PC-3 (cell line): ENCODE measurements around the gene NACC1. TPM values are rescaled to one million over a fixed set of nuclear protein-coding genes. Genes with fewer than 3 reads are reported as not detected.

Experiments
- ATAC-seq: fragments of 200-7000 bp; cut with Tn5 transposase; 2 replicates; pipeline ENCODE4 v1.9.1; 2020; ENCODE audit warnings: mild to moderate bottlenecking, moderate library complexity
- BruUV-seq: library from RNA; stranded (reverse); fragments of 400-500 nt; replicated peaks from 2 replicates; lab custom pipeline; 2021; lab: Mats Ljungman, UMichigan
- CTCF ChIA-PET: fragments of 300-600 bp; sonication (Branson Sonifier 250); formaldehyde crosslinking; loops from one replicate; lab custom pipeline; 2022; ENCODE audit warnings: antibody characterized with exemption; lab: Charles Lee
- POLR2A ChIA-PET: fragments of 300-600 bp; sonication (Branson Sonifier 250); formaldehyde crosslinking; loops from one replicate; lab custom pipeline; 2022; ENCODE audit warnings: antibody characterized with exemption; ENCODE audit not compliant: unreplicated experiment; lab: Charles Lee
- DNase-seq: peaks from one replicate; pipeline ENCODE4 v3.0.0-alpha.2; 2015
- H2AFZ ChIP-seq: fragments of 300-600 bp; sonication (generic); 2 replicates; pipeline ENCODE4 v1.6.0; 2016; ENCODE audit warnings: antibody characterized with exemption, low read length
- H3F3A ChIP-seq: fragments of 300-600 bp; sonication (generic); one replicate; pipeline ENCODE4 v1.6.0; 2017; ENCODE audit warnings: antibody characterized with exemption, low read length, control low read depth, mild to moderate bottlenecking; ENCODE audit not compliant: unreplicated experiment
- H3K27ac ChIP-seq: fragments of 300-600 bp; sonication (generic); 2 replicates; pipeline ENCODE4 v1.5.1; 2016; ENCODE audit warnings: mild to moderate bottlenecking, low read length
- H3K27me3 ChIP-seq: fragments of 300-600 bp; sonication (generic); 2 replicates; pipeline ENCODE4 v1.6.1; 2016; ENCODE audit warnings: low read length, mixed read lengths
- H3K36me3 ChIP-seq: fragments of 300-600 bp; sonication (generic); 2 replicates; pipeline ENCODE4 v1.6.1; 2016; ENCODE audit warnings: low read depth, mixed run types, low read length, mixed read lengths
- H3K4me1 ChIP-seq: fragments of 300-600 bp; sonication (generic); 2 replicates; pipeline ENCODE4 v1.5.1; 2016; ENCODE audit warnings: low read length; ENCODE audit not compliant: insufficient read depth
- H3K4me2 ChIP-seq: fragments of 300-600 bp; sonication (generic); 2 replicates; pipeline ENCODE4 v1.6.0; 2016; ENCODE audit warnings: low read length
- H3K4me3 ChIP-seq: fragments of 300-600 bp; sonication (generic); 2 replicates; pipeline ENCODE4 v1.5.1; 2016; ENCODE audit warnings: mild to moderate bottlenecking, low read length, mixed read lengths
- H3K79me2 ChIP-seq: fragments of 300-600 bp; sonication (generic); 2 replicates; pipeline ENCODE4 v1.6.1; 2017; ENCODE audit warnings: low read length, mixed read lengths
- H3K9ac ChIP-seq: fragments of 300-600 bp; sonication (generic); 2 replicates; pipeline ENCODE4 v1.6.0; 2016; ENCODE audit warnings: mild to moderate bottlenecking, low read length
- H3K9me2 ChIP-seq: fragments of 300-600 bp; sonication (generic); replicated peaks from 2 replicates; pipeline ENCODE4 v1.6.1; 2016; ENCODE audit warnings: mixed run types, low read length, mixed read lengths
- H3K9me3 ChIP-seq: fragments of 300-600 bp; sonication (generic); 2 replicates; pipeline ENCODE4 v1.6.1; 2016; ENCODE audit warnings: low read length, mixed read lengths
- H4K20me1 ChIP-seq: fragments of 300-600 bp; sonication (generic); 2 replicates; pipeline ENCODE4 v1.6.1; 2016; ENCODE audit warnings: low read length, mixed read lengths
- CTCF ChIP-seq: fragments of 300-600 bp; sonication (generic); conservative IDR thresholded peaks from 2 replicates; pipeline ENCODE4 v1.5.1; 2017; ENCODE audit warnings: antibody characterized with exemption, low read depth, mild to moderate bottlenecking, low read length
- EZH2 ChIP-seq: fragments of 300-600 bp; sonication (generic); IDR thresholded peaks from one replicate; pipeline ENCODE4 v1.6.1; 2017; ENCODE audit warnings: antibody characterized with exemption, mild to moderate bottlenecking, low read length; ENCODE audit not compliant: unreplicated experiment
- EZH2phosphoT487 ChIP-seq: fragments of 300-600 bp; sonication (generic); IDR thresholded peaks from 2 replicates; pipeline ENCODE4 v1.6.1; 2018; ENCODE audit warnings: mild to moderate bottlenecking, antibody characterized with exemption, low read length, borderline replicate concordance
- intact Hi-C: fragments of 100-400 bp; cut with micrococcal nuclease; formaldehyde crosslinking; loops from 2 replicates; pipeline ENCODE4 v1.9.0; 2023
- total RNA-seq: library from RNA; depleted of rRNA; stranded (reverse); fragments of >200 nt; gene quantifications from 2 replicates; pipeline ENCODE4 v1.2.3, GENCODE V29; 2014

Gene NACC1
- total RNA-seq, 1 experiment from 2014 or later: 266 TPM

- ATAC-seq (no peak), DNase-seq (no peak)
- H3K27me3 ChIP-seq: no peaks in the 10 kb centered on the region
- CTCF ChIA-PET: no interaction called here
- H3K27ac ChIP-seq: peak overlapping the region; percentile 43
- BruUV-seq: no TSS peak
- no peak overlapping the region for H3K4me2 ChIP-seq
- peaks cover 70% of the 10 kb centered on the region for H3K4me1 ChIP-seq
- H3K79me2 ChIP-seq: peaks cover 23% of the 10 kb centered on the region
- POLR2A ChIA-PET: no interaction called here
- no peaks in the 10 kb centered on the region for H3K9me3 ChIP-seq
- TF ChIP-seq CTCF (no peak), EZH2phosphoT487 (no peak), EZH2 (no peak)
- intact Hi-C loops: no loop called here
- no peak overlapping the region for H2AFZ ChIP-seq
- no peak overlapping the region for H3K4me3 ChIP-seq
- H3K9me2 ChIP-seq: no peaks in the 10 kb centered on the region
- no peaks in the 10 kb centered on the region for H3K36me3 ChIP-seq
- H3F3A ChIP-seq: no peaks in the 10 kb centered on the region
- H3K9ac ChIP-seq: no peak overlapping the region
- H4K20me1 ChIP-seq: no peaks in the 10 kb centered on the region
Observed at GRCh38 chr19:13171146-13171545, 53.1 kb downstream of the NACC1 start.

- Histone ChIP-seq H3K4me2 (peak overlapping the region; percentile 53), H3K79me2 (peaks cover 19% of the 10 kb centered on the region), H3K4me1 (peaks cover 64% of the 10 kb centered on the region), H3K9ac (peak overlapping the region; percentile 60), H4K20me1 (no peaks in the 10 kb centered on the region), H3K9me3 (no peaks in the 10 kb centered on the region), H3K27me3 (no peaks in the 10 kb centered on the region), H3K36me3 (no peaks in the 10 kb centered on the region), H3F3A (no peaks in the 10 kb centered on the region), H3K9me2 (no peaks in the 10 kb centered on the region), H2AFZ (peak overlapping the region; percentile 27; the same call in 1 of the 2 replicates), H3K4me3 (no peak overlapping the region), H3K27ac (peak overlapping the region; percentile 79)
- 0 out of 2 replicates have a peak, but pooled peaks have one; percentile 1 for ATAC-seq
- POLR2A ChIA-PET: no interaction called here
- intact Hi-C loops: no loop called here
- no peak for TF ChIP-seq EZH2
- TF ChIP-seq EZH2phosphoT487: no peak
- TF ChIP-seq CTCF: no peak
- no TSS peak for BruUV-seq
- peak; percentile 98 for DNase-seq
- CTCF ChIA-PET: no interaction called here
Observed at GRCh38 chr19:13172346-13173138, 54.5 kb downstream of the NACC1 start.

- H4K20me1 ChIP-seq: no peaks in the 10 kb centered on the region
- no peaks in the 10 kb centered on the region for H3K36me3 ChIP-seq
- TF ChIP-seq EZH2 (no peak), CTCF (no peak), EZH2phosphoT487 (no peak)
- peaks cover 19% of the 10 kb centered on the region for H3K79me2 ChIP-seq
- ATAC-seq: no peak
- no peaks in the 10 kb centered on the region for H3F3A ChIP-seq
- intact Hi-C loops: no loop called here
- no peaks in the 10 kb centered on the region for H3K9me3 ChIP-seq
- CTCF ChIA-PET: no interaction called here
- POLR2A ChIA-PET: interaction anchor here (0.6 kb wide), 1 partner anchor 89 kb away, joined by 4 read pairs; no protein-coding TSS in a partner anchor
- no peak overlapping the region for H2AFZ ChIP-seq
- no peak overlapping the region for H3K4me3 ChIP-seq
- H3K9ac ChIP-seq: no peak overlapping the region
- H3K27me3 ChIP-seq: no peaks in the 10 kb centered on the region
- BruUV-seq: no TSS peak
- H3K4me2 ChIP-seq: no peak overlapping the region
- H3K4me1 ChIP-seq: peaks cover 59% of the 10 kb centered on the region
- no peak for DNase-seq
- no peaks in the 10 kb centered on the region for H3K9me2 ChIP-seq
- peak overlapping the region; percentile 11; the same call in 1 of the 2 replicates for H3K27ac ChIP-seq
Observed at GRCh38 chr19:13173139-13173737, 55.2 kb downstream of the NACC1 start.
